MCF 10A (cell line): Measurements from ENCODE around the gene TTC24. TPM values are rescaled to one million over a fixed set of nuclear protein-coding genes. Genes with fewer than 3 reads are reported as not detected.

ENCODE experiments used
- BruUV-seq: library from RNA; stranded (reverse); fragments of 400-500 nt; replicated peaks from 2 replicates; lab custom pipeline; 2021; lab: Mats Ljungman, UMichigan
- CTCF ChIA-PET: fragments of 300-600 bp; sonication (Branson Sonifier 250); formaldehyde crosslinking; extraction: SDS; loops from one replicate; lab custom pipeline; 2021; ENCODE audit warnings: antibody characterized with exemption, inconsistent platforms; lab: Yijun Ruan, JAX
- POLR2A ChIA-PET: fragments of 300-600, 350-650 bp; sonication (Branson Sonifier 250); formaldehyde crosslinking; extraction: SDS; loops from one replicate; lab custom pipeline; 2020; ENCODE audit warnings: antibody characterized with exemption, inconsistent platforms; lab: Yijun Ruan, JAX
- DNase-seq: peaks from one replicate; pipeline ENCODE4 v3.0.0-alpha.2; 2018; ENCODE audit not compliant: unreplicated experiment
- H3K27ac Mint-ChIP-seq: one replicate; pipeline ENCODE4 v1.8.0; 2022; ENCODE audit warnings: mild to moderate bottlenecking, low read depth, mixed read lengths; ENCODE audit not compliant: unreplicated experiment
- H3K27me3 Mint-ChIP-seq: one replicate; pipeline ENCODE4 v1.8.0; 2022; ENCODE audit warnings: mixed read lengths; ENCODE audit not compliant: insufficient read depth, unreplicated experiment
- H3K36me3 Mint-ChIP-seq: one replicate; pipeline ENCODE4 v1.8.0; 2022; ENCODE audit warnings: mild to moderate bottlenecking, moderate library complexity, mixed read lengths; ENCODE audit not compliant: insufficient read depth, unreplicated experiment
- H3K4me1 Mint-ChIP-seq: one replicate; pipeline ENCODE4 v1.8.0; 2022; ENCODE audit warnings: mixed read lengths; ENCODE audit not compliant: insufficient read depth, unreplicated experiment
- H3K4me3 Mint-ChIP-seq: one replicate; pipeline ENCODE4 v1.8.0; 2022; ENCODE audit warnings: mild to moderate bottlenecking, moderate library complexity, mixed read lengths; ENCODE audit not compliant: unreplicated experiment
- H3K9me3 Mint-ChIP-seq: one replicate; pipeline ENCODE4 v1.8.0; 2022; ENCODE audit warnings: mixed read lengths; ENCODE audit not compliant: unreplicated experiment
- intact Hi-C: fragments of 100-400 bp; cut with micrococcal nuclease; formaldehyde crosslinking; loops from 2 replicates; pipeline ENCODE4 v1.14.1; 2022
- total RNA-seq: library from RNA; stranded (reverse); gene quantifications from 2 replicates; pipeline ENCODE4 v1.2.3, GENCODE V29; 2022
- TF ChIP-seq, protein P1 (sequence below): fragments of 200-600 bp; IDR thresholded peaks from one replicate; pipeline ENCODE4 v1.8.0; 2022; ENCODE audit warnings: antibody characterized with exemption, mild to moderate bottlenecking; ENCODE audit not compliant: unreplicated experiment

Gene TTC24
- total RNA-seq, 1 experiment from 2014 or later, result not detected

DNA sequence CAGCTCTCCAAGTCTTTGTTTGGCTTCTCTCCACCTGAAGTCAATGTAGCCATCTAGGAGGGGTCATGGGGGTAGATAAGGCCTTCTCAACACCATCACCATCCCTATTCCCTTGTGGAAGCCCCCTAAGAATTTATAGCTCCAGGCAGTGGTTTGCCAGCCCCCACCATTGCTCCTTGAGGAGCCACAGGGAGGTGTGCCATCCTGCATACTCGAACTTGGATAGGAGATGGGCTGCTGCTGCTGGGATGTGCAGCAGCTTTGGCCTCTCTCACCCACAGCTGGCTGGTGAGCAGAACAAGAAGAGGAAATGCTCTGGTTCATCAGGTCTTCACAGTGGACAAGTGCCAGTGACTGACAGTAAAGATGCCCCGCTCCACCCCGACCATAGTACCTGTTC, 16.9 kb downstream of the TTC24 start:
- peaks cover 11% of the 10 kb centered on the region for H3K4me1 Mint-ChIP-seq
- DNase-seq, result no peak
- CTCF ChIA-PET, result interaction anchor here (0.9 to 1.6 kb wide), 8 partner anchors 12 to 216 kb away, joined by 3 to 10 read pairs (median 4); no protein-coding TSS in a partner anchor
- H3K27ac Mint-ChIP-seq, result no peak overlapping the region
- POLR2A ChIA-PET, result interaction anchor here (1.1 kb wide), 1 partner anchor 16 kb away, joined by 3 read pairs; no protein-coding TSS in a partner anchor
- H3K4me3 Mint-ChIP-seq, result no peak overlapping the region
- no peaks in the 10 kb centered on the region for H3K9me3 Mint-ChIP-seq
- H3K27me3 Mint-ChIP-seq, result no peaks in the 10 kb centered on the region
- intact Hi-C loops, result no loop called here
- TF ChIP-seq, protein P1, sequence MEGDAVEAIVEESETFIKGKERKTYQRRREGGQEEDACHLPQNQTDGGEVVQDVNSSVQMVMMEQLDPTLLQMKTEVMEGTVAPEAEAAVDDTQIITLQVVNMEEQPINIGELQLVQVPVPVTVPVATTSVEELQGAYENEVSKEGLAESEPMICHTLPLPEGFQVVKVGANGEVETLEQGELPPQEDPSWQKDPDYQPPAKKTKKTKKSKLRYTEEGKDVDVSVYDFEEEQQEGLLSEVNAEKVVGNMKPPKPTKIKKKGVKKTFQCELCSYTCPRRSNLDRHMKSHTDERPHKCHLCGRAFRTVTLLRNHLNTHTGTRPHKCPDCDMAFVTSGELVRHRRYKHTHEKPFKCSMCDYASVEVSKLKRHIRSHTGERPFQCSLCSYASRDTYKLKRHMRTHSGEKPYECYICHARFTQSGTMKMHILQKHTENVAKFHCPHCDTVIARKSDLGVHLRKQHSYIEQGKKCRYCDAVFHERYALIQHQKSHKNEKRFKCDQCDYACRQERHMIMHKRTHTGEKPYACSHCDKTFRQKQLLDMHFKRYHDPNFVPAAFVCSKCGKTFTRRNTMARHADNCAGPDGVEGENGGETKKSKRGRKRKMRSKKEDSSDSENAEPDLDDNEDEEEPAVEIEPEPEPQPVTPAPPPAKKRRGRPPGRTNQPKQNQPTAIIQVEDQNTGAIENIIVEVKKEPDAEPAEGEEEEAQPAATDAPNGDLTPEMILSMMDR, result no peak
- H3K36me3 Mint-ChIP-seq, result peaks cover 76% of the 10 kb centered on the region
- no TSS peak for BruUV-seq

DNA sequence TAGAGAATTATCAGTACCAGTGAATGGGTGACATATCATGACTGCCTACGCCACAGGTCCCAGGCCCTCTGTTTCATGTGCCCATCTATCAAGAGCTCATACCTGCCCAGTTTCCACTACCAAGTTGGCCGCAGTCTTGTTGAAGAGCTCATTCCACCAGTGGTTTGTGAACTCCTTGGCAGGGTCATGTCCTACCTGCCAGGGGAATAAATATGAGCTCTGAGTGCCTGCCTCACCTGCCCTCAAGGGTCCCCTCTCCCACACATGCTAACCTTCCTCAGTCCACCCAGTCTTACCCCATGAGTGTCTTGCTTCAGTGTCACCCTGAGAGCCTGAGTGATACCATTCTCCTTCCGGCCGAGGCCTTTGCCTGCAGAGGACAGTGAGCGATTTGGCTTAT, 18.6 kb downstream of the TTC24 start:
- no peak for DNase-seq
- POLR2A ChIA-PET, result interaction anchor here (2.1 to 6.7 kb wide), 2 partner anchors 10 to 97 kb away, joined by 4 to 83 read pairs; partner anchors contain the start of gene MEF2D

DNA sequence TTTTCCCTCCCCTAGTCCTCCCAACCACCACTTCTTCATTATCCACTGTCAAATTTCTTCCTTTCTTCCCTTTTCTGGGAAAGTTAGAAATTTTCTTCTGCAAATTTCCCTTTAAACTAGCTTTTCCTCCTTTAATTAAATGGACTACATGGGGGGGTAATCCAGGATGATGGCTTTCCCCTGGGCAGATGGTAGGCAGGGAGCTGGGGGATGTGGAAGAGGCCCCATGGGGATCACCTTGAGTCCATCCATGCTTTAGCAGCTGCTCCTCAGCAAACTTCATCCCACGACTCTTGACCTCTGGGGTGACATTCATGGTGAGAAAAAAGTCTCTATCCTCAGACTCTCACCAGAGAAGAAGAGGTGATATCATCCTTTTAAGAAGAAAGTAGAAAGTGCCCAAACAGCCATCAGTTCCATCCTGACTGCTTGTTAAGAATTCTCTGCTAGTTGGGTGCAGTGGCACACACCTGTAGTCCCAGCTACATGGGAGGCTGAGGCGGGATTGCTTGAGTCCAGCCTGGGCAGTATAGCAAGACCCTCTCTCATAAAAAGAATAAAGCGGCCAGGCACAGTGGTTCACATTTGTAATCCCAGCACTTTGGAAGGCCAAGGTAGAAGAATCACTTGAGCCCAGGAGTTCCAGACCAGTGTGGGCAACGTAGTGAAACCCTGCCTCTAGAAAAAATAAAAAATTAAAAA, 19.4 kb downstream of the TTC24 start:
- TF ChIP-seq, protein P1, result no peak
- Mint-ChIP-seq H3K27ac (no peak overlapping the region), H3K36me3 (peaks cover 66% of the 10 kb centered on the region)

More for the DNA sequence above, 18.6 kb downstream of the TTC24 start:
- H3K27me3 Mint-ChIP-seq, result no peaks in the 10 kb centered on the region
- peaks cover 18% of the 10 kb centered on the region for H3K4me1 Mint-ChIP-seq
- CTCF ChIA-PET, result interaction anchor here (0.5 to 8.3 kb wide), 8 partner anchors 11 to 253 kb away, joined by 3 to 64 read pairs (median 4); no protein-coding TSS in a partner anchor
- BruUV-seq, result no TSS peak
- intact Hi-C loops, result no loop called here
- TF ChIP-seq, protein P1, result no peak
- H3K9me3 Mint-ChIP-seq, result no peaks in the 10 kb centered on the region
- H3K36me3 Mint-ChIP-seq, result peaks cover 70% of the 10 kb centered on the region
- no peak overlapping the region for H3K27ac Mint-ChIP-seq
- H3K4me3 Mint-ChIP-seq, result no peak overlapping the region

DNA sequence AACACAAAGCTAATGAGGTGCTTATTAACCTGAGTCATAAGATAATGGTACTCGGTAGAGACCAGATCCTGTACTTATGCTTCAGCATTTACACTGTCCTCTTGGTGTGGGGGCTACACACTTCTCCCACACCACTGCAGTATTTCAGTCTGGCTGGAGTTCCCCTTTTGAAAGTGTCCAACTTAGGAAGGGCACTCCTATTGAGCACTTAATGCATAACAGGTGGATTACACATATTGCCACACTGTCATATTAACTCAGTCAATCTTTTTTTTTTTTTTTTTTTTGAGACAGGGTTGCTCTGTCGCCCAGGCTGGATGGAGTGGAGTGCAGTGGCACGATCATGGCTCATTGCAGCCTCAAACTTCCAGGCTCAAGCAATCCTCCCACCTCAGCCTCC, 20.3 kb downstream of the TTC24 start:
- no peaks in the 10 kb centered on the region for H3K9me3 Mint-ChIP-seq
- peaks cover 18% of the 10 kb centered on the region for H3K4me1 Mint-ChIP-seq
- H3K4me3 Mint-ChIP-seq, result peak overlapping the region; percentile 86
- CTCF ChIA-PET, result interaction anchor here (0.6 to 8.3 kb wide), 9 partner anchors 9 to 231 kb away, joined by 3 to 64 read pairs (median 6); partner anchors contain the start of genes MEF2D and NAXE
- BruUV-seq, result no TSS peak
- DNase-seq, result peak; percentile 48
- TF ChIP-seq, protein P1, result peak; percentile 11
- POLR2A ChIA-PET, result interaction anchor here (0.6 to 7.0 kb wide), 10 partner anchors 8 to 320 kb away, joined by 3 to 134 read pairs (median 8); partner anchors contain the start of genes MEF2D, NAXE and TTC24
- H3K27ac Mint-ChIP-seq, result no peak overlapping the region
- H3K27me3 Mint-ChIP-seq, result no peaks in the 10 kb centered on the region
- peaks cover 59% of the 10 kb centered on the region for H3K36me3 Mint-ChIP-seq
- intact Hi-C loops, result loop anchor here (2.0 to 10.0 kb wide), 2 partner anchors 95 to 143 kb away; partner anchors contain the start of gene MEF2D

More for the DNA sequence above, 19.4 kb downstream of the TTC24 start:
- no peak for DNase-seq
- CTCF ChIA-PET, result interaction anchor here (0.5 to 8.3 kb wide), 8 partner anchors 8 to 254 kb away, joined by 3 to 64 read pairs (median 6); partner anchors contain the start of gene NAXE
- H3K27me3 Mint-ChIP-seq, result no peaks in the 10 kb centered on the region
- no peak overlapping the region for H3K4me3 Mint-ChIP-seq
- peaks cover 18% of the 10 kb centered on the region for H3K4me1 Mint-ChIP-seq
- POLR2A ChIA-PET, result interaction anchor here (0.5 to 6.7 kb wide), 6 partner anchors 9 to 263 kb away, joined by 3 to 83 read pairs (median 8); partner anchors contain the start of gene MEF2D
- no peaks in the 10 kb centered on the region for H3K9me3 Mint-ChIP-seq
- BruUV-seq, result no TSS peak
- intact Hi-C loops, result no loop called here
